ENCODE data around the gene SLC25A1. TPM values are rescaled to one million over a fixed set of nuclear protein-coding genes. Genes with fewer than 3 reads are reported as not detected.

The SLC25A1 gene
- total and polyA plus RNA-seq, 2 of the 4 experiments (the other 2 are of a cell fraction), result 41.0 to 56.5 TPM

GRCh38 chr22:19218541-19219233 lies 40.2 kb upstream of the SLC25A1 start:
- DNase-seq (no peak), ATAC-seq (ENCODE audit: low read depth) (no peak)
- Histone ChIP-seq H4K91ac (ENCODE audit: insufficient read depth, low read depth, low read length) (no peak overlapping the region), H2AK9ac (replicated peaks; ENCODE audit: low read depth, low read length, poor library complexity) (no peak overlapping the region), H4K8ac (ENCODE audit: low read depth in 2 of 2, low read length in 2 of 2) (no peak overlapping the region), H3K23ac (ENCODE audit: low read depth, low read length) (no peak overlapping the region), H2AFZ (replicated peaks; ENCODE audit: low read length, poor library complexity) (no peak overlapping the region), H3K27me3 (ENCODE audit: control insufficient read depth, insufficient read depth, low read length) (no peaks in the 10 kb centered on the region), H3K4me3 (ENCODE audit: insufficient read depth, low read depth, low read length) (no peak overlapping the region), H3K4me1 (ENCODE audit: control insufficient read depth, insufficient read depth, low read length) (no peaks in the 10 kb centered on the region; the same call in 1 of the 2 replicates), H2BK120ac (ENCODE audit: low read depth, low read length) (no peak overlapping the region), H3K9me3 (ENCODE audit: control insufficient read depth, insufficient read depth, low read length) (no peaks in the 10 kb centered on the region), H4K20me1 (ENCODE audit: insufficient read depth, low read length) (no peaks in the 10 kb centered on the region), H3K4ac (ENCODE audit: low read depth, low read length) (no peak overlapping the region), H3K27ac (ENCODE audit: insufficient read depth, low read length) (no peak overlapping the region), H4K5ac (ENCODE audit: low read depth, low read length) (no peak overlapping the region), H2AK5ac (ENCODE audit: low read depth, low read length) (no peak overlapping the region), H3K14ac (replicated peaks; ENCODE audit: low read depth, low read length) (no peak overlapping the region), H3K9me1 (ENCODE audit: insufficient read depth, low read length) (peaks cover 4% of the 10 kb centered on the region; the same call in 1 of the 2 replicates), H2BK20ac (ENCODE audit: low read depth, low read length) (no peak overlapping the region), H2BK5ac (ENCODE audit: low read depth, low read length, poor library complexity, severe bottlenecking) (no peak overlapping the region), H3K79me1 (ENCODE audit: low read depth in 1 of 2, low read length in 2 of 2) (no peaks in the 10 kb centered on the region), H3K18ac (ENCODE audit: low read depth, low read length) (no peak overlapping the region), H3K36me3 (ENCODE audit: control insufficient read depth, insufficient read depth, low read length) (peaks cover 25% of the 10 kb centered on the region), H3K56ac (ENCODE audit: extremely low read depth, insufficient read depth, low read length) (no peak overlapping the region), H3K9ac (ENCODE audit: low read depth, low read length) (no peak overlapping the region), H2BK15ac (ENCODE audit: low read depth, low read length) (no peak overlapping the region), H3K4me2 (ENCODE audit: low read depth, low read length) (no peak overlapping the region)
- ChIA-PET CTCF (no interaction called here), POLR2A (ENCODE audit: unreplicated experiment) (no interaction called here)
- BruUV-seq (replicated peaks), result no TSS peak
- intact Hi-C loops (cut with micrococcal nuclease) (no loop called here), dilution Hi-C loops (cut with HindIII; ENCODE audit: low sequenced_read_pairs, unreplicated experiment) (no loop called here), in situ Hi-C loops (cut with MboI; ENCODE audit: low sequenced_read_pairs) (no loop called here)
- no CpG with 5 or more reads among the region's 5 CpGs for WGBS, 2 experiments (ENCODE audit: extremely low coverage in 2 of 2, insufficient read length in 1 of 2)
- TF ChIP-seq NFE2L2 (IDR thresholded peaks at IDR 0.05; ENCODE audit: low read depth, low read length), result no peak
- no peak for TF ChIP-seq BHLHE40 (IDR thresholded peaks at IDR 0.05; ENCODE audit: low read depth, low read length)
- no peak for TF ChIP-seq RFX5 (IDR thresholded peaks at IDR 0.05; ENCODE audit: low read depth, low read length)
- TF ChIP-seq CHD1 (IDR thresholded peaks at IDR 0.05; ENCODE audit: low read depth, low read length), result no peak
- TF ChIP-seq, protein P1, sequence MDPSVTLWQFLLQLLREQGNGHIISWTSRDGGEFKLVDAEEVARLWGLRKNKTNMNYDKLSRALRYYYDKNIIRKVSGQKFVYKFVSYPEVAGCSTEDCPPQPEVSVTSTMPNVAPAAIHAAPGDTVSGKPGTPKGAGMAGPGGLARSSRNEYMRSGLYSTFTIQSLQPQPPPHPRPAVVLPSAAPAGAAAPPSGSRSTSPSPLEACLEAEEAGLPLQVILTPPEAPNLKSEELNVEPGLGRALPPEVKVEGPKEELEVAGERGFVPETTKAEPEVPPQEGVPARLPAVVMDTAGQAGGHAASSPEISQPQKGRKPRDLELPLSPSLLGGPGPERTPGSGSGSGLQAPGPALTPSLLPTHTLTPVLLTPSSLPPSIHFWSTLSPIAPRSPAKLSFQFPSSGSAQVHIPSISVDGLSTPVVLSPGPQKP (IDR thresholded peaks at IDR 0.05; ENCODE audit: borderline replicate concordance, low read depth, low read length), result no peak
- TF ChIP-seq, protein P2, sequence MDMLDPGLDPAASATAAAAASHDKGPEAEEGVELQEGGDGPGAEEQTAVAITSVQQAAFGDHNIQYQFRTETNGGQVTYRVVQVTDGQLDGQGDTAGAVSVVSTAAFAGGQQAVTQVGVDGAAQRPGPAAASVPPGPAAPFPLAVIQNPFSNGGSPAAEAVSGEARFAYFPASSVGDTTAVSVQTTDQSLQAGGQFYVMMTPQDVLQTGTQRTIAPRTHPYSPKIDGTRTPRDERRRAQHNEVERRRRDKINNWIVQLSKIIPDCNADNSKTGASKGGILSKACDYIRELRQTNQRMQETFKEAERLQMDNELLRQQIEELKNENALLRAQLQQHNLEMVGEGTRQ (IDR thresholded peaks at IDR 0.05; ENCODE audit: low read depth, low read length), result no peak
- TF ChIP-seq MAFK (IDR thresholded peaks at IDR 0.05; ENCODE audit: low read depth, low read length), result no peak
- no peak for TF ChIP-seq CEBPB (IDR thresholded peaks at IDR 0.05; ENCODE audit: low read depth, low read length)
